B cell (primary cell): ENCODE results near the gene FAM83B. TPM values are rescaled to one million over a fixed set of nuclear protein-coding genes. Genes with fewer than 3 reads are reported as not detected.

Source experiments
- ATAC-seq: fragments of 200-7000 bp; cut with Tn5 transposase; one replicate; pipeline ENCODE4 v1.10.0; 2021; ENCODE audit warnings: low read depth, mild to moderate bottlenecking, moderate number of reproducible peaks, moderate library complexity
- CTCF ChIA-PET: fragments of 350-600 bp; sonication (Branson Sonifier 250); formaldehyde crosslinking; loops from one replicate; lab custom pipeline; 2021; ENCODE audit warnings: antibody characterized with exemption, inconsistent platforms; lab: Charles Lee
- POLR2A ChIA-PET: fragments of 350-600 bp; sonication (Branson Sonifier 250); formaldehyde crosslinking; loops from one replicate; lab custom pipeline; 2021; ENCODE audit warnings: antibody characterized with exemption; lab: Charles Lee
- DNase-seq: peaks from one replicate; pipeline ENCODE4 v3.0.0; 2013
- H2AFZ ChIP-seq: 2 replicates; pipeline ENCODE4 v1.6.1; 2012; ENCODE audit warnings: mild to moderate bottlenecking, low read depth, low read length; ENCODE audit not compliant: insufficient read depth, poor library complexity, severe bottlenecking
- H3K27ac ChIP-seq, 2 donors: 1 replicate in 1 of 2; 2 replicates in 1 of 2; pipeline ENCODE4 v1.5.1; 2012 to 2013; ENCODE audit warnings: low read length in 2 of 2, mild to moderate bottlenecking in 2 of 2, moderate library complexity in 1 of 2
- H3K27me3 ChIP-seq, 4 experiments: fragments of 200-600 bp in 1 of 4; sonication (generic) in 1 of 4; replicated peaks in 1 of 4; 1 replicate in 2 of 4; 2 replicates in 2 of 4; pipeline versions ENCODE4 v1.6.1 to v1.7.0; 2013 to 2016; ENCODE audit warnings: low read length in 3 of 4, mild to moderate bottlenecking in 2 of 4, mixed read lengths in 1 of 4, moderate library complexity in 1 of 4; ENCODE audit not compliant: insufficient read depth in 4 of 4, control insufficient read depth in 3 of 4; ENCODE audit errors: control extremely low read depth in 1 of 4
- H3K36me3 ChIP-seq, 2 experiments: replicated peaks in 1 of 2; 1 replicate in 1 of 2; 2 replicates in 1 of 2; pipeline versions ENCODE4 v1.6.1 to v1.7.1; 2013; ENCODE audit warnings: low read length in 1 of 2; ENCODE audit not compliant: insufficient read depth in 2 of 2, control insufficient read depth in 1 of 2; ENCODE audit errors: control extremely low read depth in 1 of 2, extremely low read depth in 1 of 2
- H3K4me1 ChIP-seq, 2 donors: fragments of 200-600 bp in 1 of 2; sonication (generic) in 1 of 2; 1 replicate in 1 of 2; 2 replicates in 1 of 2; pipeline versions ENCODE4 v1.5.1 to v1.6.1; 2013 to 2017; ENCODE audit warnings: low read length in 2 of 2; ENCODE audit not compliant: control insufficient read depth in 2 of 2, insufficient read depth in 2 of 2
- H3K4me2 ChIP-seq: replicated peaks from 2 replicates; pipeline ENCODE3; 2012; ENCODE audit warnings: mild to moderate bottlenecking, low read depth, low read length; ENCODE audit not compliant: poor library complexity, severe bottlenecking
- H3K4me3 ChIP-seq, 5 experiments: fragments of 200-600 bp in 1 of 5; sonication (generic) in 1 of 5; 1 replicate in 3 of 5; 2 replicates in 2 of 5; pipeline versions ENCODE4 v1.5.1 to v1.7.0; 2011 to 2016; ENCODE audit warnings: low read length in 4 of 5, mild to moderate bottlenecking in 4 of 5, low read depth in 2 of 5, control low read depth in 1 of 5, moderate library complexity in 1 of 5; ENCODE audit not compliant: insufficient read depth in 1 of 5; ENCODE audit errors: control extremely low read depth in 1 of 5, extremely low read depth in 1 of 5
- H3K79me2 ChIP-seq: fragments of 200-600 bp; sonication (generic); one replicate; pipeline ENCODE4 v1.6.0; 2016; ENCODE audit warnings: low read length; ENCODE audit not compliant: control insufficient read depth, insufficient read depth
- H3K9ac ChIP-seq: fragments of 200-600 bp; sonication (generic); 2 replicates; pipeline ENCODE4 v1.6.1; 2017; ENCODE audit warnings: mild to moderate bottlenecking, low read length, moderate library complexity
- H3K9me3 ChIP-seq, 3 donors: one replicate each; pipeline versions ENCODE4 v1.6.1 to v1.7.1; 2013; ENCODE audit warnings: low read length in 2 of 3; ENCODE audit not compliant: control insufficient read depth in 2 of 3, insufficient read depth in 1 of 3; ENCODE audit errors: control extremely low read depth in 1 of 3
- H4K20me1 ChIP-seq: 2 replicates; pipeline ENCODE4 v1.6.0; 2012; ENCODE audit warnings: mild to moderate bottlenecking, low read length; ENCODE audit not compliant: insufficient read depth, control insufficient read depth, poor library complexity, severe bottlenecking
- H3K27ac Mint-ChIP-seq: one replicate; pipeline ENCODE4 v1.8.0; 2021; ENCODE audit warnings: mixed read lengths
- H3K27me3 Mint-ChIP-seq: one replicate; pipeline ENCODE4 v1.8.0; 2021; ENCODE audit warnings: mixed read lengths
- H3K4me1 Mint-ChIP-seq: one replicate; pipeline ENCODE4 v1.8.0; 2021; ENCODE audit warnings: mixed read lengths
- H3K4me3 Mint-ChIP-seq: one replicate; pipeline ENCODE4 v1.8.0; 2021; ENCODE audit warnings: mixed read lengths
- H3K9me3 Mint-ChIP-seq: one replicate; pipeline ENCODE4 v1.8.0; 2022; ENCODE audit warnings: mixed read lengths; ENCODE audit not compliant: insufficient read depth
- CTCF ChIP-seq: fragments of 200-600 bp; IDR thresholded peaks from one replicate; pipeline ENCODE4 v1.8.0; 2022; ENCODE audit warnings: antibody characterized with exemption, mild to moderate bottlenecking
- EZH2 ChIP-seq: IDR thresholded peaks from 2 replicates; pipeline ENCODE4 v1.6.1; 2012; ENCODE audit warnings: borderline replicate concordance, low read depth, mild to moderate bottlenecking, moderate library complexity, low read length; ENCODE audit not compliant: insufficient read depth, poor library complexity, severe bottlenecking
- WGBS: methylation state at CpG from one replicate; pipeline ENCODE4 v1.1.5; 2013; ENCODE audit warnings: missing lambda C conversion rate; ENCODE audit not compliant: insufficient coverage; 5-methylcytosine and 5-hydroxymethylcytosine counted together
- intact Hi-C: fragments of 100-400 bp; cut with micrococcal nuclease; formaldehyde crosslinking; loops from one replicate; pipeline ENCODE4 v1.10.0; 2022
- polyA plus RNA-seq: library from polyadenylated mRNA; depleted of rRNA; stranded (reverse); fragments of >200 nt; gene quantifications from 2 replicates; pipeline ENCODE4 v1.2.3, GENCODE V29; 2012
- total RNA-seq, 2 donors: library from RNA; stranded (reverse); fragments of 120-200 nt in 1 of 2; gene quantifications; 1 replicate in 1 of 2; 2 replicates in 1 of 2; pipeline versions ENCODE4 v1.2.3 to v1.2.4, GENCODE V29; 2013 to 2022

The FAM83B gene
- total and polyA plus RNA-seq, 2 donors (not counting 1 experiment from before 2014, with no cell fraction given): not detected

DNA sequence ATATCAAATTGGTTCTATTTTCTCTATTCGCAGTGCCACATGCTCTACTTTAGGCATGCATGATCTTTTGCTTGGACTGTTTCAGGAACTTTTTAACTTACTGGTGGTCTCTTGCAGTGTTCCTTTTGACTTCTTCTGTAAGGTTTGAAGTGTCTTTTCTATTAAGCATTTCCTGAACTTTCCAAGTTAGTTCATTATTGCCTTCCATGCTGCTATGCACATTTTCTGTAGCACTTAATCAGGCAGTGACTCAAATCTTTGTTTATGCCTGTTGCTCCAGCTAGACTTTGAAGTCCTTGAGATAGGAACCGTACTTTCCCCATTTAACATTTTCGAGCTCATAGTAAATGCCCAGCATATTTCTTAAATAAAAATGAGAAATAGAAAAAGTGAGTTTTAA lies 52.2 kb downstream of the FAM83B start:
- Histone ChIP-seq H3K9me3 (no peaks in the 10 kb centered on the region), H3K4me3 (no peak overlapping the region), H3K79me2 (no peaks in the 10 kb centered on the region), H4K20me1 (no peaks in the 10 kb centered on the region), H2AFZ (no peak overlapping the region), H3K4me2 (no peak overlapping the region), H3K27me3 (no peaks in the 10 kb centered on the region), H3K27ac (no peak overlapping the region), H3K9ac (no peak overlapping the region), H3K36me3 (no peaks in the 10 kb centered on the region), H3K4me1 (no peaks in the 10 kb centered on the region)
- DNase-seq: no peak
- ChIA-PET POLR2A (no interaction called here), CTCF (no interaction called here)
- TF ChIP-seq CTCF (no peak), EZH2 (no peak)
- Mint-ChIP-seq H3K4me3 (no peak overlapping the region), H3K27me3 (no peaks in the 10 kb centered on the region), H3K27ac (no peak overlapping the region), H3K9me3 (no peaks in the 10 kb centered on the region), H3K4me1 (no peaks in the 10 kb centered on the region)
- intact Hi-C loops: no loop called here
- WGBS: no CpG with 5 or more reads among the region's 3 CpGs
- ATAC-seq: no peak

GRCh38 chr6:54899442-54899841 lies 52.9 kb downstream of the FAM83B start:
- CTCF ChIA-PET: no interaction called here
- H4K20me1 ChIP-seq: no peaks in the 10 kb centered on the region
- no peaks in the 10 kb centered on the region for H3K27me3 Mint-ChIP-seq
- H3K27ac ChIP-seq: no peak overlapping the region
- TF ChIP-seq EZH2 (no peak), CTCF (no peak)
- H2AFZ ChIP-seq: no peak overlapping the region
- POLR2A ChIA-PET: no interaction called here
- no peak overlapping the region for H3K4me3 Mint-ChIP-seq
- no peaks in the 10 kb centered on the region for H3K4me1 ChIP-seq
- H3K4me2 ChIP-seq: no peak overlapping the region
- intact Hi-C loops: no loop called here
- ATAC-seq (no peak), DNase-seq (no peak)
- H3K27me3 ChIP-seq: no peaks in the 10 kb centered on the region
- no peaks in the 10 kb centered on the region for H3K4me1 Mint-ChIP-seq
- H3K27ac Mint-ChIP-seq: no peak overlapping the region
- H3K4me3 ChIP-seq: no peak overlapping the region
- no peaks in the 10 kb centered on the region for H3K9me3 ChIP-seq
- WGBS: 83% methylated on average over 1 of the region's 3 CpGs
- no peaks in the 10 kb centered on the region for H3K9me3 Mint-ChIP-seq
- no peak overlapping the region for H3K9ac ChIP-seq
- H3K79me2 ChIP-seq: no peaks in the 10 kb centered on the region
- H3K36me3 ChIP-seq: no peaks in the 10 kb centered on the region
